Mesenchymal stem cell (in vitro differentiated cells and primary cell): ENCODE data around the gene COG7.

Experiments used
- DNase-seq: peaks from one replicate; pipeline ENCODE4 v3.0.0-alpha.2; 2013
- H2AFZ ChIP-seq: one replicate; pipeline ENCODE4 v1.6.1; 2013; ENCODE audit warnings: low read depth, mild to moderate bottlenecking, control low read depth, inconsistent platforms, low read length, moderate library complexity
- H2AK5ac ChIP-seq: 2 replicates; pipeline ENCODE4 v1.6.1; 2013; ENCODE audit warnings: low read length, moderate library complexity, mild to moderate bottlenecking, inconsistent platforms; ENCODE audit not compliant: severe bottlenecking
- H2BK120ac ChIP-seq: one replicate; pipeline ENCODE4 v1.6.1; 2013; ENCODE audit warnings: low read depth, mild to moderate bottlenecking, inconsistent platforms, low read length, moderate library complexity
- H2BK12ac ChIP-seq, 2 experiments: one replicate each; pipeline ENCODE4 v1.6.1; 2013; ENCODE audit warnings: inconsistent platforms in 2 of 2, low read length in 2 of 2, mild to moderate bottlenecking in 2 of 2, moderate library complexity in 2 of 2, control low read depth in 1 of 2
- H2BK15ac ChIP-seq: one replicate; pipeline ENCODE4 v1.6.1; 2013; ENCODE audit warnings: mild to moderate bottlenecking, low read depth, inconsistent platforms; ENCODE audit not compliant: poor library complexity, severe bottlenecking
- H2BK5ac ChIP-seq: 2 replicates; pipeline ENCODE4 v1.6.1; 2013; ENCODE audit warnings: low read depth, mild to moderate bottlenecking, low read length, control low read depth, inconsistent platforms; ENCODE audit not compliant: poor library complexity, severe bottlenecking
- H3K14ac ChIP-seq, 2 experiments: one replicate each; pipeline ENCODE4 v1.6.1; 2013; ENCODE audit warnings: inconsistent platforms in 2 of 2, low read length in 2 of 2, control low read depth in 1 of 2, mild to moderate bottlenecking in 1 of 2, moderate library complexity in 1 of 2
- H3K18ac ChIP-seq, 2 experiments: one replicate each; pipeline ENCODE4 v1.6.1; 2013; ENCODE audit warnings: inconsistent platforms in 2 of 2, low read length in 2 of 2, control low read depth in 1 of 2, low read depth in 1 of 2, mild to moderate bottlenecking in 1 of 2
- H3K23ac ChIP-seq, 2 experiments: one replicate each; pipeline ENCODE4 v1.6.1; 2013; ENCODE audit warnings: inconsistent platforms in 2 of 2, low read length in 2 of 2, mild to moderate bottlenecking in 2 of 2, moderate library complexity in 2 of 2, control low read depth in 1 of 2
- H3K27ac ChIP-seq: 2 replicates; pipeline ENCODE4 v1.5.1; 2013; ENCODE audit warnings: mild to moderate bottlenecking, moderate library complexity, low read length, control low read depth, inconsistent platforms; ENCODE audit not compliant: poor library complexity, severe bottlenecking
- H3K27me3 ChIP-seq, 2 experiments: 2 replicates each; pipeline versions ENCODE4 v1.6.1 to v1.7.0; 2013; ENCODE audit warnings: low read length in 2 of 2, mild to moderate bottlenecking in 2 of 2, moderate library complexity in 2 of 2, control low read depth in 1 of 2, inconsistent platforms in 1 of 2; ENCODE audit not compliant: control insufficient read depth in 1 of 2, insufficient read depth in 1 of 2
- H3K36me3 ChIP-seq, 2 experiments: 2 replicates each; pipeline versions ENCODE4 v1.6.1 to v1.7.0; 2013; ENCODE audit warnings: low read length in 2 of 2, control low read depth in 1 of 2, inconsistent platforms in 1 of 2, low read depth in 1 of 2, mild to moderate bottlenecking in 1 of 2; ENCODE audit not compliant: insufficient read depth in 2 of 2, control insufficient read depth in 1 of 2
- H3K4ac ChIP-seq, 2 experiments: one replicate each; pipeline ENCODE4 v1.6.1; 2013; ENCODE audit warnings: inconsistent platforms in 2 of 2, low read length in 2 of 2, mild to moderate bottlenecking in 2 of 2, moderate library complexity in 2 of 2, control low read depth in 1 of 2, low read depth in 1 of 2
- H3K4me1 ChIP-seq: 2 replicates; pipeline ENCODE4 v1.6.1; 2013; ENCODE audit warnings: low read depth, low read length, control low read depth; ENCODE audit not compliant: control insufficient read depth, insufficient read depth
- H3K4me2 ChIP-seq: 2 replicates; pipeline ENCODE4 v1.6.1; 2013; ENCODE audit warnings: low read length, mild to moderate bottlenecking, inconsistent platforms; ENCODE audit not compliant: poor library complexity, severe bottlenecking
- H3K4me3 ChIP-seq, 2 experiments: 2 replicates each; pipeline versions ENCODE4 v1.5.1 to v1.7.0; 2013; ENCODE audit warnings: low read length in 2 of 2, mild to moderate bottlenecking in 2 of 2, control low read depth in 1 of 2, low read depth in 1 of 2; ENCODE audit not compliant: insufficient read depth in 1 of 2
- H3K79me1 ChIP-seq: replicated peaks from 2 replicates; pipeline ENCODE4 v1.6.1; 2013; ENCODE audit warnings: mild to moderate bottlenecking, control low read depth, low read length, inconsistent platforms; ENCODE audit not compliant: poor library complexity, severe bottlenecking
- H3K9ac ChIP-seq: 2 replicates; pipeline ENCODE4 v1.7.0; 2013; ENCODE audit warnings: mild to moderate bottlenecking, low read length, moderate library complexity
- H3K9me3 ChIP-seq: 2 replicates; pipeline ENCODE4 v1.7.0; 2013; ENCODE audit warnings: mild to moderate bottlenecking, low read length; ENCODE audit not compliant: control insufficient read depth
- H4K8ac ChIP-seq: one replicate; pipeline ENCODE4 v1.6.1; 2013; ENCODE audit warnings: inconsistent platforms, mild to moderate bottlenecking, low read length, moderate library complexity
- H4K91ac ChIP-seq: one replicate; pipeline ENCODE4 v1.6.1; 2013; ENCODE audit warnings: mild to moderate bottlenecking, low read length, inconsistent platforms
- WGBS: methylation state at CpG from one replicate; pipeline ENCODE4 v1.1.7; 2013; ENCODE audit warnings: mixed read lengths; 5-methylcytosine and 5-hydroxymethylcytosine counted together

The COG7 gene

GRCh38 chr16:23500212-23500861, 47.3 kb upstream of the COG7 start:
- Histone ChIP-seq H3K4me3 (no peak overlapping the region), H2BK120ac (no peak overlapping the region), H3K9me3 (no peaks in the 10 kb centered on the region), H2AFZ (no peak overlapping the region), H4K8ac (no peak overlapping the region), H4K91ac (no peak overlapping the region), H3K18ac (no peak overlapping the region), H2BK15ac (no peak overlapping the region), H2BK12ac (peak overlapping the region in 1 of 2 experiments; percentile 29), H3K27me3 (no peaks in the 10 kb centered on the region), H3K4me2 (no peak overlapping the region), H3K23ac (no peak overlapping the region), H3K36me3 (peaks cover 9 to 19% of the 10 kb centered on the region in 2 experiments), H3K4me1 (peaks cover 34% of the 10 kb centered on the region), H3K4ac (no peak overlapping the region), H2AK5ac (no peak overlapping the region), H3K14ac (no peak overlapping the region), H3K27ac (no peak overlapping the region), H3K79me1 (peaks cover 6% of the 10 kb centered on the region), H2BK5ac (no peak overlapping the region), H3K9ac (no peak overlapping the region)
- DNase-seq: no peak
- over 99% methylated on average over 20 of the region's 20 CpGs for WGBS

- Histone ChIP-seq H3K14ac (no peak overlapping the region), H3K4ac (no peak overlapping the region), H3K27ac (no peak overlapping the region), H3K4me2 (no peak overlapping the region), H3K9me3 (no peaks in the 10 kb centered on the region), H2BK120ac (no peak overlapping the region), H4K91ac (no peak overlapping the region), H3K27me3 (no peaks in the 10 kb centered on the region), H3K9ac (no peak overlapping the region), H3K79me1 (peaks cover 7% of the 10 kb centered on the region), H2BK15ac (no peak overlapping the region), H4K8ac (no peak overlapping the region), H2BK5ac (no peak overlapping the region), H3K4me3 (no peak overlapping the region), H2AFZ (no peak overlapping the region), H3K18ac (no peak overlapping the region), H3K36me3 (peaks cover 14 to 19% of the 10 kb centered on the region in 2 experiments), H3K4me1 (peaks cover 31% of the 10 kb centered on the region), H2BK12ac (no peak overlapping the region), H2AK5ac (no peak overlapping the region), H3K23ac (no peak overlapping the region)
- no peak for DNase-seq
- 74% methylated on average over 6 of the region's 7 CpGs for WGBS
Measured at GRCh38 chr16:23499801-23500200, 46.8 kb upstream of the COG7 start.

- H2BK12ac ChIP-seq: no peak overlapping the region
- H2BK5ac ChIP-seq: no peak overlapping the region
- no peak overlapping the region for H4K8ac ChIP-seq
- H2AK5ac ChIP-seq: no peak overlapping the region
- no peak overlapping the region for H3K14ac ChIP-seq
- no peaks in the 10 kb centered on the region for H3K9me3 ChIP-seq
- no peak overlapping the region for H3K4ac ChIP-seq
- peaks cover 15% of the 10 kb centered on the region for H3K79me1 ChIP-seq
- no peaks in the 10 kb centered on the region for H3K27me3 ChIP-seq
- no peak for DNase-seq
- H3K4me1 ChIP-seq: peaks cover 31% of the 10 kb centered on the region
- H2BK120ac ChIP-seq: no peak overlapping the region
- H4K91ac ChIP-seq: no peak overlapping the region
- H3K18ac ChIP-seq: no peak overlapping the region
- no peak overlapping the region for H3K23ac ChIP-seq
- no peak overlapping the region for H3K4me3 ChIP-seq
- WGBS: over 99% methylated on average over 11 of the region's 11 CpGs
- no peak overlapping the region for H3K27ac ChIP-seq
- H3K4me2 ChIP-seq: no peak overlapping the region
- H2AFZ ChIP-seq: no peak overlapping the region
- no peak overlapping the region for H3K9ac ChIP-seq
- H2BK15ac ChIP-seq: peak overlapping the region; percentile 13
- H3K36me3 ChIP-seq: peaks cover 22 to 28% of the 10 kb centered on the region in 2 experiments
Measured at GRCh38 chr16:23498863-23499262, 45.9 kb upstream of the COG7 start.

- peak overlapping the region; percentile 76 for H2AK5ac ChIP-seq
- no peak overlapping the region for H3K23ac ChIP-seq
- no peak overlapping the region for H4K8ac ChIP-seq
- WGBS: 94% methylated on average over 6 of the region's 6 CpGs
- H3K14ac ChIP-seq: no peak overlapping the region
- no peak overlapping the region for H3K18ac ChIP-seq
- H3K79me1 ChIP-seq: peaks cover 27% of the 10 kb centered on the region
- H3K4me3 ChIP-seq: peak overlapping the region in 1 of 2 experiments; percentile 65
- H3K27me3 ChIP-seq: no peaks in the 10 kb centered on the region
- no peak overlapping the region for H2BK15ac ChIP-seq
- H2BK120ac ChIP-seq: no peak overlapping the region
- no peak overlapping the region for H2AFZ ChIP-seq
- peak overlapping the region; percentile 84 for H3K9ac ChIP-seq
- no peak overlapping the region for H4K91ac ChIP-seq
- no peaks in the 10 kb centered on the region for H3K9me3 ChIP-seq
- H3K4me2 ChIP-seq: peak overlapping the region; percentile 5
- no peak overlapping the region for H2BK5ac ChIP-seq
- peaks cover 40% of the 10 kb centered on the region for H3K4me1 ChIP-seq
- H3K36me3 ChIP-seq: peaks cover 35 to 41% of the 10 kb centered on the region in 2 experiments
- no peak for DNase-seq
- H3K27ac ChIP-seq: peak overlapping the region; percentile 83
- no peak overlapping the region for H2BK12ac ChIP-seq
- no peak overlapping the region for H3K4ac ChIP-seq
Measured at GRCh38 chr16:23497543-23497868, 44.5 kb upstream of the COG7 start.
